Endodermal cell (in vitro differentiated cells): ENCODE measurements around the gene CDH11. TPM values are rescaled to one million over a fixed set of nuclear protein-coding genes. Genes with fewer than 3 reads are reported as not detected.
A peak's percentile ranks its signal among the peaks of the same experiment; 100 is the strongest.

ENCODE experiments used
- DNase-seq: peaks from one replicate; pipeline ENCODE4 v3.0.0-alpha.2; 2017
- H3K27ac ChIP-seq: 2 replicates; pipeline ENCODE4 v1.5.1; 2013; ENCODE audit warnings: mild to moderate bottlenecking, low read depth, low read length, moderate library complexity
- H3K27me3 ChIP-seq: 2 replicates; pipeline ENCODE4 v1.6.1; 2013; ENCODE audit warnings: mild to moderate bottlenecking, low read length, moderate library complexity; ENCODE audit not compliant: insufficient read depth, control insufficient read depth, poor library complexity, severe bottlenecking
- H3K36me3 ChIP-seq: 2 replicates; pipeline ENCODE4 v1.7.0; 2013; ENCODE audit warnings: mild to moderate bottlenecking, low read length, moderate library complexity; ENCODE audit not compliant: control insufficient read depth, insufficient read depth
- H3K4me1 ChIP-seq: one replicate; pipeline ENCODE4 v1.7.0; 2013; ENCODE audit warnings: low read length; ENCODE audit not compliant: control insufficient read depth, insufficient read depth
- H3K4me3 ChIP-seq: 2 replicates; pipeline ENCODE4 v1.5.1; 2013; ENCODE audit warnings: mild to moderate bottlenecking, low read length, moderate library complexity
- H3K9ac ChIP-seq: 2 replicates; pipeline ENCODE4 v1.6.1; 2013; ENCODE audit warnings: mild to moderate bottlenecking, low read length, moderate library complexity; ENCODE audit not compliant: poor library complexity, severe bottlenecking; ENCODE audit errors: extremely low read depth
- H3K9me3 ChIP-seq: 2 replicates; pipeline ENCODE4 v1.6.1; 2013; ENCODE audit warnings: mild to moderate bottlenecking, low read length, moderate library complexity; ENCODE audit not compliant: control insufficient read depth
- H3K27ac Mint-ChIP-seq: 2 replicates; pipeline ENCODE4 v1.8.0; 2020; ENCODE audit warnings: mixed read lengths
- H3K27me3 Mint-ChIP-seq: 2 replicates; pipeline ENCODE4 v1.8.0; 2021; ENCODE audit warnings: mild to moderate bottlenecking, mixed read lengths; ENCODE audit not compliant: insufficient read depth
- H3K36me3 Mint-ChIP-seq: 2 replicates; pipeline ENCODE4 v1.8.0; 2020; ENCODE audit warnings: low read depth, mixed read lengths
- H3K4me1 Mint-ChIP-seq: 2 replicates; pipeline ENCODE4 v1.8.0; 2020; ENCODE audit warnings: mixed read lengths
- H3K4me3 Mint-ChIP-seq: 2 replicates; pipeline ENCODE4 v1.8.0; 2020; ENCODE audit warnings: mild to moderate bottlenecking, moderate library complexity, mixed read lengths
- H3K9me3 Mint-ChIP-seq: 2 replicates; pipeline ENCODE4 v1.8.0; 2020; ENCODE audit warnings: mild to moderate bottlenecking, mixed read lengths
- CTCF ChIP-seq: fragments of 200-600 bp; sonication (generic); conservative IDR thresholded peaks from 2 replicates; pipeline ENCODE4 v1.5.0; 2021; ENCODE audit warnings: antibody characterized with exemption, mild to moderate bottlenecking
- WGBS, 2 experiments: methylation state at CpG; one replicate each; pipeline versions ENCODE4 v1.1.5 to v1.1.7; 2013; ENCODE audit warnings: missing lambda C conversion rate in 2 of 2, mixed read lengths in 1 of 2; ENCODE audit not compliant: insufficient coverage in 1 of 2, insufficient read length in 1 of 2; 5-methylcytosine and 5-hydroxymethylcytosine counted together
- total RNA-seq, 2 donors: library from RNA; stranded (reverse); fragmentation: NEBNext Ultra II Directional in 1 of 2; extraction: Animal tissue kit (Norgen Biotek cat#: 25700) in 1 of 2; gene quantifications; 2 replicates in 1 of 2; 3 replicates in 1 of 2; pipeline ENCODE4 v1.2.1, GENCODE V29; 2021

Gene CDH11
- total RNA-seq, 2 donors from 2014 or later, result 0.73 to 2.9 TPM

GRCh38 chr16:64919141-64919540 lies 202.7 kb downstream of the CDH11 start:
- Histone ChIP-seq H3K9me3 (no peaks in the 10 kb centered on the region), H3K27ac (no peak overlapping the region), H3K4me3 (no peak overlapping the region), H3K36me3 (no peaks in the 10 kb centered on the region), H3K4me1 (no peaks in the 10 kb centered on the region), H3K27me3 (no peaks in the 10 kb centered on the region), H3K9ac (no peak overlapping the region)
- Mint-ChIP-seq H3K4me3 (no peak overlapping the region), H3K27ac (no peak overlapping the region), H3K9me3 (no peaks in the 10 kb centered on the region), H3K36me3 (no peaks in the 10 kb centered on the region), H3K4me1 (no peaks in the 10 kb centered on the region), H3K27me3 (peaks cover 7% of the 10 kb centered on the region)
- DNase-seq, result no peak
- no peak for TF ChIP-seq CTCF
- no CpG with 5 or more reads among the region's 1 CpG for WGBS, 2 experiments

GRCh38 chr16:64916051-64916450 lies 205.8 kb downstream of the CDH11 start:
- DNase-seq, result no peak
- Histone ChIP-seq H3K27ac (no peak overlapping the region), H3K4me3 (no peak overlapping the region), H3K9me3 (no peaks in the 10 kb centered on the region), H3K27me3 (no peaks in the 10 kb centered on the region), H3K36me3 (no peaks in the 10 kb centered on the region), H3K4me1 (no peaks in the 10 kb centered on the region), H3K9ac (no peak overlapping the region)
- WGBS, 2 experiments, result 45 to 50% methylated on average over 2 of the region's 2 CpGs
- Mint-ChIP-seq H3K9me3 (no peaks in the 10 kb centered on the region), H3K36me3 (no peaks in the 10 kb centered on the region), H3K27me3 (peaks cover 2% of the 10 kb centered on the region), H3K4me3 (no peak overlapping the region), H3K27ac (no peak overlapping the region), H3K4me1 (no peaks in the 10 kb centered on the region)
- no peak for TF ChIP-seq CTCF

GRCh38 chr16:64910356-64910755 lies 211.5 kb downstream of the CDH11 start:
- Histone ChIP-seq H3K27me3 (no peaks in the 10 kb centered on the region), H3K27ac (no peak overlapping the region), H3K9me3 (no peaks in the 10 kb centered on the region), H3K4me1 (no peaks in the 10 kb centered on the region), H3K4me3 (no peak overlapping the region), H3K9ac (no peak overlapping the region), H3K36me3 (no peaks in the 10 kb centered on the region)
- no peaks in the 10 kb centered on the region for H3K36me3 Mint-ChIP-seq
- DNase-seq, result peak; percentile 59
- no peaks in the 10 kb centered on the region for H3K9me3 Mint-ChIP-seq
- WGBS, 2 experiments, result 71 to 78% methylated on average over 1 to 6 of the region's 6 CpGs
- no peak overlapping the region for H3K27ac Mint-ChIP-seq
- H3K4me1 Mint-ChIP-seq, result no peaks in the 10 kb centered on the region
- no peaks in the 10 kb centered on the region for H3K27me3 Mint-ChIP-seq
- H3K4me3 Mint-ChIP-seq, result no peak overlapping the region
- no peak for TF ChIP-seq CTCF
